GM12878 (cell line): ENCODE results near the gene SNRPA1. TPM values are rescaled to one million over a fixed set of nuclear protein-coding genes. Genes with fewer than 3 reads are reported as not detected.

Source experiments
- ATAC-seq: fragments of 200-7000 bp; cut with Tn5 transposase; 3 replicates; pipeline ENCODE4 v1.9.1; 2020; ENCODE audit warnings: mild to moderate bottlenecking, moderate library complexity
- BruUV-seq: library from RNA; stranded (reverse); fragments of 400-500 nt; replicated peaks from 2 replicates; lab custom pipeline; 2021; lab: Mats Ljungman, UMichigan
- CTCF ChIA-PET: fragments of 300-600 bp; sonication (Branson Sonifier 250); formaldehyde crosslinking; extraction: SDS; loops from one replicate; lab custom pipeline; 2021; ENCODE audit warnings: inconsistent platforms; lab: Yijun Ruan, JAX
- POLR2A ChIA-PET: fragments of 350-600 bp; formaldehyde crosslinking; extraction: SDS; loops from one replicate; lab custom pipeline; 2021; ENCODE audit warnings: inconsistent platforms; lab: Charles Lee
- RAD21 ChIA-PET: fragments of 300-600 bp; sonication (Branson Sonifier 250); formaldehyde crosslinking; loops from one replicate; lab custom pipeline; 2023; ENCODE audit warnings: antibody characterized with exemption; ENCODE audit not compliant: unreplicated experiment; lab: Charles Lee
- SMC1A ChIA-PET: fragments of 300-600 bp; sonication (Branson Sonifier 250); formaldehyde crosslinking; loops from one replicate; lab custom pipeline; 2023; ENCODE audit not compliant: unreplicated experiment, uncharacterized antibody; lab: Charles Lee
- DNase-seq: peaks from one replicate; pipeline ENCODE4 v3.0.0-alpha.2; 2011; ENCODE audit warnings: low read depth, low spot score
- FAIRE-seq: peaks from 3 replicates; lab custom pipeline; 2011; peaks lifted over from hg19 to GRCh38; lab: Jason Lieb, UNC
- H2AFZ ChIP-seq: 2 replicates; pipeline ENCODE4 v1.6.0; 2011; ENCODE audit warnings: low read depth, low read length, control low read depth; ENCODE audit not compliant: control insufficient read depth
- H3K27ac ChIP-seq: 2 replicates; pipeline ENCODE4 v1.5.1; 2011; ENCODE audit warnings: control low read depth; ENCODE audit not compliant: control insufficient read depth, insufficient read depth
- H3K27me3 ChIP-seq, 2 experiments: replicated peaks in 1 of 2; 2 replicates each; pipeline versions ENCODE4 v1.6.0 to v1.6.1; 2011; ENCODE audit warnings: low read length in 1 of 2; ENCODE audit not compliant: control insufficient read depth in 2 of 2, insufficient read depth in 2 of 2
- H3K36me3 ChIP-seq, 2 experiments: 2 replicates each; pipeline ENCODE4 v1.5.1; 2011; ENCODE audit warnings: low read length in 1 of 2; ENCODE audit not compliant: control insufficient read depth in 2 of 2, insufficient read depth in 2 of 2
- H3K4me1 ChIP-seq: 2 replicates; pipeline ENCODE4 v1.6.1; 2011; ENCODE audit warnings: mild to moderate bottlenecking, low read length, moderate library complexity, mixed read lengths; ENCODE audit not compliant: control insufficient read depth, insufficient read depth
- H3K4me2 ChIP-seq: 2 replicates; pipeline ENCODE4 v1.6.0; 2011; ENCODE audit warnings: control low read depth; ENCODE audit not compliant: control insufficient read depth, insufficient read depth
- H3K4me3 ChIP-seq: fragments of 200-600 bp; sonication (generic); 2 replicates; pipeline ENCODE4 v1.5.1; 2016
- H3K79me2 ChIP-seq: 2 replicates; pipeline ENCODE4 v1.6.0; 2011; ENCODE audit warnings: low read length; ENCODE audit not compliant: control insufficient read depth, insufficient read depth
- H3K9ac ChIP-seq: 2 replicates; pipeline ENCODE4 v1.8.0; 2011; ENCODE audit warnings: low read length, control low read depth, mixed read lengths; ENCODE audit not compliant: control insufficient read depth, insufficient read depth
- H3K9me3 ChIP-seq: replicated peaks from 3 replicates; pipeline ENCODE4 v1.5.1; 2011; ENCODE audit warnings: mild to moderate bottlenecking, low read length; ENCODE audit not compliant: control insufficient read depth, insufficient read depth
- H4K20me1 ChIP-seq: 2 replicates; pipeline ENCODE4 v1.6.0; 2011; ENCODE audit not compliant: control insufficient read depth, insufficient read depth
- MTA3 ChIP-seq: IDR thresholded peaks from 2 replicates; pipeline ENCODE4 v1.6.1; 2012; ENCODE audit warnings: low read length, inconsistent platforms, borderline replicate concordance
- NFXL1 ChIP-seq: fragments of 450-650 bp; IDR thresholded peaks from 2 replicates; pipeline ENCODE4 v1.6.1; 2017; ENCODE audit warnings: antibody characterized with exemption, mild to moderate bottlenecking, borderline replicate concordance
- PML ChIP-seq: IDR thresholded peaks from 2 replicates; pipeline ENCODE4 v1.6.1; 2012; ENCODE audit warnings: low read length, inconsistent platforms
- SMC3 ChIP-seq: IDR thresholded peaks from 2 replicates; pipeline ENCODE4 v1.6.1; 2011; ENCODE audit warnings: low read length, improper control_type of control experiment, borderline replicate concordance
- SREBF1 ChIP-seq: IDR thresholded peaks from 2 replicates; pipeline ENCODE4 v1.6.1; 2012; ENCODE audit warnings: mild to moderate bottlenecking, low read length
- WGBS: methylation state at CpG from one replicate; pipeline ENCODE4 v1.1.6; 2016; ENCODE audit warnings: low lambda C conversion rate; ENCODE audit not compliant: insufficient replicate concordance, insufficient coverage; ENCODE audit errors: missing lambda C conversion rate; 5-methylcytosine and 5-hydroxymethylcytosine counted together
- in situ Hi-C: fragments of 300-500 bp; cut with MboI; formaldehyde crosslinking; loops from 9 replicates; pipeline ENCODE4 v1.14.3; 2018; ENCODE audit warnings: mixed read lengths
- intact Hi-C: fragments of 100-400 bp; cut with micrococcal nuclease; formaldehyde crosslinking; loops from one replicate; pipeline ENCODE4 v1.14.2; 2022; ENCODE audit not compliant: unreplicated experiment
- polyA plus RNA-seq, 11 experiments: library from polyadenylated mRNA; depleted of rRNA in 4 of 11; unstranded in 6 of 11; stranded (reverse) in 5 of 11; fragments of >200 nt; fragmentation: Nextera tagmentation in 4 of 11; fragmentation: Illumina TruSeq in 1 of 11; extraction: Ambion mirVana in 4 of 11; extraction: Trizol in 1 of 11; gene quantifications; 1 replicate in 1 of 11; 2 replicates in 10 of 11; pipeline versions ENCODE4 v1.2.1 to v1.2.3, GENCODE V29; 2011 to 2016; ENCODE audit warnings: inconsistent platforms in 2 of 11, missing spikeins in 2 of 11, low read depth in 1 of 11
- total RNA-seq, 4 experiments: library from RNA; depleted of rRNA in 3 of 4; stranded (reverse); fragments of >200 nt in 3 of 4; fragmentation: Illumina TruSeq in 1 of 4; extraction: Trizol in 1 of 4; gene quantifications; 2 replicates each; pipeline versions ENCODE4 v1.2.1 to v1.2.3, GENCODE V29; 2013 to 2021

SNRPA1 gene
- total and polyA plus RNA-seq, 10 of the 15 experiments (the other 5 are each of a cell fraction or from before 2014, with no cell fraction given): 59.9 to 267 (median 161) TPM

GRCh38 chr15:101327147-101327740 lies 32.2 kb upstream of the SNRPA1 start:
- H3K9ac ChIP-seq: no peak overlapping the region
- no peak for TF ChIP-seq SMC3
- no peak for TF ChIP-seq NFXL1
- no peak for TF ChIP-seq SREBF1
- TF ChIP-seq MTA3: no peak
- H3K9me3 ChIP-seq: no peaks in the 10 kb centered on the region; the same call in 2 of the 3 replicates
- ChIA-PET SMC1A (no interaction called here), RAD21 (no interaction called here), CTCF (no interaction called here), POLR2A (no interaction called here)
- no peaks in the 10 kb centered on the region for H3K36me3 ChIP-seq
- peaks cover 0 to 5% of the 10 kb centered on the region in 2 experiments; a peak in 3 of 4 replicates for H3K27me3 ChIP-seq
- DNase-seq (no peak), FAIRE-seq (no peak), ATAC-seq (no peak)
- no peak overlapping the region for H3K4me2 ChIP-seq
- no peaks in the 10 kb centered on the region for H4K20me1 ChIP-seq
- H3K27ac ChIP-seq: no peak overlapping the region
- no peaks in the 10 kb centered on the region for H3K79me2 ChIP-seq
- in situ Hi-C loops: no loop called here
- intact Hi-C loops: no loop called here
- BruUV-seq: no TSS peak
- 29% methylated on average over 17 of the region's 17 CpGs for WGBS
- no peak overlapping the region for H2AFZ ChIP-seq
- no peak overlapping the region for H3K4me3 ChIP-seq
- no peaks in the 10 kb centered on the region for H3K4me1 ChIP-seq

DNA sequence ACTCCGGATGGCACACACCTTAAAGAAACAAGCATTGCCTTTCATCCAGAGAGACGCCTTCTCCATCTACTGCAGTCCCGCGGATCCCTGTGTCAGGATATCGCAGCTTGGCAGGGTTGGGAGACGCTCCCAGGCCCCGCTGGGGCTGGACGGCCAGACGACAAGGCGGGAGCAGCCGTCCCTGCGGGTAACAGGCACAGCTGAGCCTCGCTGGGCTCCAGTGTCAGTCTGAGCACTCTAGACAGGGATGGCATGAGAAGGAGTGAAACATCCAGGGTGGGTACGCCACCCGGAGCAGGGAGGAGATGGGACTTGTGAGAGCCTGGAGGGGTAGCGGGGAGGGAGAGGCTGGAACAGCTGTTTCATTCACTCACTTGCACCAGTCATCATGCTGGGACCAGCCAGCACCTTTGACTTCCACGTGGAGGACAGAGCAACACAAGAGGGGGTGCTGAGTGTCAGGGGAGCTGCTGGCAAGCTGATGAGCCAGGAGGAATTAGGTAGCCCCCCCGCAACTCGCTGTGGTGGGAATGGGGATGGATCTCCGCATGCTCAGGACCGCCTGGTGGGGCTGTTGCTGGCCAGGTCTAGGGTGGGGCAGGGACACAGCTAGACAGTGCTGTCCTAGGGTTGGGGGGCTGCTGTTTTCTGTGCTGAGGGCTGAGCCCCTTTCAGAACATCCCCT lies 31.6 kb upstream of the SNRPA1 start:
- 49% methylated on average over 21 of the region's 21 CpGs for WGBS
- FAIRE-seq (no peak), DNase-seq (no peak), ATAC-seq (no peak)
- no peak overlapping the region for H3K4me3 ChIP-seq
- no peaks in the 10 kb centered on the region for H3K36me3 ChIP-seq
- no peak for TF ChIP-seq PML
- H2AFZ ChIP-seq: no peak overlapping the region
- no peaks in the 10 kb centered on the region for H3K4me1 ChIP-seq
- H3K79me2 ChIP-seq: no peaks in the 10 kb centered on the region
- no peak overlapping the region for H3K4me2 ChIP-seq
- H3K27ac ChIP-seq: no peak overlapping the region
- H3K27me3 ChIP-seq: peaks cover 0 to 5% of the 10 kb centered on the region in 2 experiments
- BruUV-seq: no TSS peak
- in situ Hi-C loops (no loop called here), intact Hi-C loops (no loop called here)
- RAD21 ChIA-PET: no interaction called here
- no peaks in the 10 kb centered on the region; the same call in 2 of the 3 replicates for H3K9me3 ChIP-seq
- POLR2A ChIA-PET: no interaction called here
- CTCF ChIA-PET: no interaction called here
- no peak overlapping the region for H3K9ac ChIP-seq
- no peaks in the 10 kb centered on the region for H4K20me1 ChIP-seq
- SMC1A ChIA-PET: no interaction called here
